D721Med (cell line): Measurements from ENCODE around the gene ACP5.

Experiments used
- DNase-seq: peaks from one replicate; pipeline ENCODE4 v3.0.0; 2011; ENCODE audit warnings: low spot score; ENCODE audit not compliant: insufficient read length
- FAIRE-seq: peaks from 2 replicates; lab custom pipeline; 2011; peaks lifted over from hg19 to GRCh38; lab: Jason Lieb, UNC
- TF ChIP-seq, protein P1 (sequence below): IDR thresholded peaks from 2 replicates; pipeline ENCODE4 v1.5.1; 2012; ENCODE audit warnings: mild to moderate bottlenecking, control low read depth; ENCODE audit not compliant: insufficient read depth; ENCODE audit errors: missing control alignments

ACP5 gene

DNA sequence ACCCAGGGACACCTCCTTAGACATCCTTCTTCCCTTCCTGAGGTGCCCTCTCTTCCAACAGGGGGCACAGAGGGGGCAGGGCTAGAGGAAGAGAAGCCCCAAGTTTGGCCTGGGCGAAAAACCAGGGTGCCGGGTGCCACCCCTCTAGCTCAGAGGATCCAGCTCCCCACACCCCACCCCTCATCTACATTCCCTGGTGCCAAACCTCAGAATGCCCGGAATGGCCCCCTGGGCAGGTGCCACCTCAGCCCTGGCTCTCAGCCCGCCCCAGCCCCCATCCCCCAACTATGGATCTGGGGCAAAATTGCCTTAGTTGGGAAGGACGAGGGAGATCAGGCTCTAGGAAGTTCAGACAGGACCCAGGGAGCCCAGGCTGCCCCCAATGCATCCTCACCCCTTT lies 36.8 kb downstream of the ACP5 start:
- no peak for DNase-seq
- TF ChIP-seq, protein P1, sequence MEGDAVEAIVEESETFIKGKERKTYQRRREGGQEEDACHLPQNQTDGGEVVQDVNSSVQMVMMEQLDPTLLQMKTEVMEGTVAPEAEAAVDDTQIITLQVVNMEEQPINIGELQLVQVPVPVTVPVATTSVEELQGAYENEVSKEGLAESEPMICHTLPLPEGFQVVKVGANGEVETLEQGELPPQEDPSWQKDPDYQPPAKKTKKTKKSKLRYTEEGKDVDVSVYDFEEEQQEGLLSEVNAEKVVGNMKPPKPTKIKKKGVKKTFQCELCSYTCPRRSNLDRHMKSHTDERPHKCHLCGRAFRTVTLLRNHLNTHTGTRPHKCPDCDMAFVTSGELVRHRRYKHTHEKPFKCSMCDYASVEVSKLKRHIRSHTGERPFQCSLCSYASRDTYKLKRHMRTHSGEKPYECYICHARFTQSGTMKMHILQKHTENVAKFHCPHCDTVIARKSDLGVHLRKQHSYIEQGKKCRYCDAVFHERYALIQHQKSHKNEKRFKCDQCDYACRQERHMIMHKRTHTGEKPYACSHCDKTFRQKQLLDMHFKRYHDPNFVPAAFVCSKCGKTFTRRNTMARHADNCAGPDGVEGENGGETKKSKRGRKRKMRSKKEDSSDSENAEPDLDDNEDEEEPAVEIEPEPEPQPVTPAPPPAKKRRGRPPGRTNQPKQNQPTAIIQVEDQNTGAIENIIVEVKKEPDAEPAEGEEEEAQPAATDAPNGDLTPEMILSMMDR = no peak
- FAIRE-seq = no peak

DNA sequence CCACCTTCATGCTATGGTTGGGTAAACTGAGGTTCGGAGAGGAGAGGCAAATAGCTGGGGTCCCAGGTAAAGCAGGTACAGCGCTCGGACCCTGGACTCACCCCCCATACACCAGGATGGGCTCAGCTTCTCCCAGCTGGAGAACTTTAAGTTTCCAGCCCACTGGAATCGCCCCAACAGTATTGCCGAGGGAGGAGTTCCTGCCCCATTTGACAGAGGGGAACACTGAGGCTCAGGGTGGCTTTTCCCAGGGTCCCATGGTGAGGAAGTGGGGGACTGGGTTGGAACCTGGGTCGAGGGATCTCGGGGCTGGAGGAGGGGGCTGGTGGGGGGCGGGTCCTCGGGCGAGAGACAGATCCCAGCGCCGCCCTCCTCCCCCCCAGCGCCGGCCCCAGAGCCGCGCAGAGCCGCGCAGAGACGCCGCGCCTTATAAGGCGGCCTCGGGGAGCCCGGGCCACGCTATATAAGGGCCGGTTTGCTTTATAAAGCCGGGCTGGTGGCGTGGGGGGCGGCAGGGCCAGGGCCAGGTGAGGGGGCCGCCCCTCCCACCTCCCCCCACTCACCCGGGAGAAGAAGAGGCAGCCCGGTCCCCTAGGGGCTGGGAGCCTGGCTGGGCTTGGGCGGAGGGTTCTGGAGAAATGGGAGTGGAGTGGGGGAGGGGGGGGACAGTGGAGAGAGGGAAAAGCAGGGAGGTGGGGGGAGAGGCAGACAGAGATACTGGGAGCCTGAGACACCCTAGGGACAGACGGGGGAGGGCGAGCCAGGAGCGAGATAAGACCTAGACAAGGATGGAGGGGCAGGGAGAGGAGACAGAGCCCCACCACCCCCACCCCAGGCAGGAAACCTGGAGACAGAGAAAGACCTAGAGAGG lies 37.7 kb downstream of the ACP5 start:
- TF ChIP-seq, protein P1 = no peak
- DNase-seq = no peak
- FAIRE-seq = no peak

DNA sequence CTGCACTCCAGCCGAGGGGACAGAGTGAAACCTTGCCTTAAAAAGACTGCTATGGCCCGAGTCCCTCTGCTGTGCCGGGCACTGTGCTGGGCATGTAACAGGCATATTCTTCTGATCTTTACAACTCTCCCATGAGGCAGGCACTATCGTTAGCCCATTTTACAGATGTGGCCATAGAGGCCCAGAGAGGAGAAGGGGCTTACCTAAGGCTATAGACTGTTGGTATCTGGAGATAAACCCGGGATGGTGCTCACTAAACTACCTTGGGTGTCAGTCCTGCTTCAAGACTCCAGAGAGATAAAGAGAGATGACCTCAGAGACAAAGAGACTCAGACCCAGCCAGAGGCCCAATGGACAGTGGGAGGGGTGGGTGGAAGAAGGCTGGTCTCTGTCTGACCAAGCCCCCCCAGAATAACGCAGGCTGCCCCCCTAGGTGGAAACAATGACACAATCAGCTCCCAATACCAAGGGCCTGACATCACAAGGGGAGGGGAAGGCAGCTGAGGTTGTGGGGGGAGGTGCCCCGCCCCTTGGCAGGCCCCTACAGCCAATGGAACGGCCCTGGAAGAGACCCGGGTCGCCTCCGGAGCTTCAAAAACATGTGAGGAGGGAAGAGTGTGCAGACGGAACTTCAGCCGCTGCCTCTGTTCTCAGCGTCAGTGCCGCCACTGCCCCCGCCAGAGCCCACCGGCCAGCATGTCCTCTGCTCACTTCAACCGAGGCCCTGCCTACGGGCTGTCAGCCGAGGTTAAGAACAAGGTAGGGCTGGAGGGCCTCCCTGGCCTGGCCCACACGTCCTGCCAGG lies 39.0 kb downstream of the ACP5 start, which contains the start of gene CNN1:
CNN1 (plus strand) TSS at position 620 of the 805 bp plus-strand sequence; CDS start at position 697, 77 bp downstream.
- TF ChIP-seq, protein P1 = no peak
- DNase-seq (peak; percentile 13), FAIRE-seq (no peak)

DNA sequence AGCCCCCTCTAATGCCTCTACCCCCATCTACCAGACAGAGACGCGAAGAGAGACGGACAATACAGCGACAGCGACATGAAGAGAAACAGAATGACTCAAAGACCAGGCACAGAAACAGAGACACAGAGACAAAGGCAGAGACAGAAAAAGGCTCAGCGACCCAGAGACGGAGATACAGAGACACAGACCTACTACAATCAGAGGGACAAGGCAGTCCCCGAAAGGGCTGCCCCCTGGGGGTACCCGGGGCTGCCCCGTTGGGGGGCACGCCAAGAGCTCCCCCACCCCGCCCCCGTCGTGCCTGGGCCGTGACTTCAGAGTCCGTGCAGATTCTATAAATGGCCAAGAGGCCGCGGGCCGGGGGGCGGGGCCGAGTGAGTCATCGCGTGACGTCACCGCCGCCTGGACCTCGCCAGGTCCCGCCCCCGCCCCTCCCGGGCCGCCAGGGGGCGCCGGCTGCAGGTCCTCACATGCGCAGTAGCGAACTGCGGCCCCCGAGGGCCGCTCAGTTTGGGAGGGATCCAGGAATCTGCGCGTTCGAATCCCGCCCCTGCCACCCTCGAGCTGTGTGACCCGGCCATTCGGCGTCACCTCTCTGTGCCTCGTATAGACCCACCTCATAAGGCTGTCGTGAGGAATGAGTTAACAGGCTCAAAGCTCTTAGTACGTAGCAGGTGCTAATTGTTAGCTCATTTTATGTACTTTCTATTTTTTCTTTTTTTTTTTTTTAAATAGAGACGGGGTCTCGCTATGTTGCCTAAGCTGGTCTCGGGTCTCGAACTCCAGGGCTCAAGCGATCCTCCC lies 41.5 kb downstream of the ACP5 start:
- no peak for FAIRE-seq
- peak; percentile 96 for DNase-seq
- TF ChIP-seq, protein P1 = peak; percentile 54

DNA sequence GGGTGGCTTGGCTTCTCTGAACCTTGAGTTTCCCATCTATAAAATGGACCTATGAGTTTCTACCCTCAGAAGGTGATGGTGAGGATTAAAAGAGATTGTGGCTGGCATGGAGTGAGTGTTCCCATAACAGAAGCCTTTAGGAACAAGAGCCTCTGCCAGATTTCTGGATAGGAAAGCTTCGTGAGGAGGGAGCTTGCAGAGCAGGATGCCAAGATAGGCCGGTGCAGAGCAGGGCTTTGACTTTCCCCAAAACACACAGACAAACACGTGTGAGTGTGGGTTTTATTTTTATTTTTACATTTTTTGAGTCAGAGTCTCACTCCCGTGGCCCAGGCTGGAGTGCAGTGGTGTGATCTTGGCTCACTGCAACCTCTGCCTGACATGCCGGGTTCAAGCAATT lies 42.5 kb downstream of the ACP5 start:
- TF ChIP-seq, protein P1 = no peak
- DNase-seq = peak; percentile 0
- no peak for FAIRE-seq

DNA sequence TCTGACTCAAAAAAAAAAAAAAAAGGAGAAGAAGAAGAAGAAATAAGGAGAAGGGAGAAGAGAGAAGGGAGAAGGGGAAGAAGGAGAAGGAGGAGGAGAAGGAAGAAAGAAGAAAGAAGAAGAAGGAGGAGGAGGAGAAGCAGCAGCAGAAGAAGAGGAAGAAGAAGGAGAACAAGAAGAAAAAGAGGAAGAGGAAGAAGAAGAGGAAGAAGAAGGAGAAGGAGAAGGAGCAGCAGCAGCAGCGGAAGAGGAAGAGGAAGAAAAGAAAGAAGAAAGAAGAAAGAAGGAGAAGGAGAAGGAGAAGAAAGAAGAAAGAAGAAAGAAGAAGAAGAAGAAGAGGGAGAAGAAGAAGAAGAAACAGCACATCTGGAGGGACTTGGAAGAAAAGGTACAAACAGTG lies 42.9 kb downstream of the ACP5 start:
- DNase-seq = no peak
- TF ChIP-seq, protein P1 = no peak
- no peak for FAIRE-seq
